ENCODE results near the gene GOLGA2. TPM values are rescaled to one million over a fixed set of nuclear protein-coding genes. Genes with fewer than 3 reads are reported as not detected.
A peak's percentile ranks its signal among the peaks of the same experiment; 100 is the strongest.
"Not testable (repeated sequence)": the region's sequence is repeated elsewhere in the genome, so short reads cannot be mapped to it uniquely, and the experiment has no call there.

The GOLGA2 gene
- total RNA-seq, 1 experiment from 2014 or later = 60.5 TPM

- TF ChIP-seq EZH2 (IDR thresholded peaks at IDR 0.05; ENCODE audit: low read length, unreplicated experiment) (no peak), EZH2phosphoT487 (IDR thresholded peaks at IDR 0.05; ENCODE audit: borderline replicate concordance, low read length) (no peak), CTCF (conservative IDR thresholded peaks at IDR 0.05; ENCODE audit: low read depth, low read length) (no peak)
- H4K20me1 ChIP-seq (ENCODE audit: low read length) = no peaks in the 10 kb centered on the region
- 0 out of 2 replicates have a peak, but pooled peaks cover 1% of the 10 kb centered on the region for H3K4me1 ChIP-seq (ENCODE audit: insufficient read depth, low read length)
- no peaks in the 10 kb centered on the region for H3K36me3 ChIP-seq (ENCODE audit: low read depth, low read length)
- BruUV-seq (replicated peaks) = no TSS peak
- peak; percentile 11 for DNase-seq
- no peaks in the 10 kb centered on the region for H3K9me2 ChIP-seq (replicated peaks; ENCODE audit: low read length)
- H3K4me2 ChIP-seq (ENCODE audit: low read length) = no peak overlapping the region
- H3K27ac ChIP-seq (ENCODE audit: low read length) = no peak overlapping the region
- no peak overlapping the region for H2AFZ ChIP-seq (ENCODE audit: low read length)
- no peak overlapping the region for H3K9ac ChIP-seq (ENCODE audit: low read length)
- no peaks in the 10 kb centered on the region for H3F3A ChIP-seq (ENCODE audit: low read length, unreplicated experiment)
- CTCF ChIA-PET = interaction anchor here (0.6 kb wide), 1 partner anchor 158 kb away, joined by 3 read pairs; no protein-coding TSS in a partner anchor
- POLR2A ChIA-PET (ENCODE audit: unreplicated experiment) = no interaction called here
- no peaks in the 10 kb centered on the region for H3K27me3 ChIP-seq (ENCODE audit: low read length)
- intact Hi-C loops (cut with micrococcal nuclease) = no loop called here
- no peak overlapping the region for H3K4me3 ChIP-seq (ENCODE audit: low read length)
- peak; percentile 22; the same call in 1 of the 2 replicates for ATAC-seq
- 0 out of 2 replicates have a peak, but pooled peaks cover 2% of the 10 kb centered on the region for H3K79me2 ChIP-seq (ENCODE audit: low read length)
- no peaks in the 10 kb centered on the region for H3K9me3 ChIP-seq (ENCODE audit: low read length)
Measured at GRCh38 chr9:128282500-128282899, 6.7 kb upstream of the GOLGA2 start.

- Histone ChIP-seq H3K27ac (ENCODE audit: low read length) (no peak overlapping the region), H3K9me2 (replicated peaks; ENCODE audit: low read length) (no peaks in the 10 kb centered on the region), H3K36me3 (ENCODE audit: low read depth, low read length) (no peaks in the 10 kb centered on the region), H3K27me3 (ENCODE audit: low read length) (no peaks in the 10 kb centered on the region), H3K79me2 (ENCODE audit: low read length) (peaks cover 20% of the 10 kb centered on the region), H3K4me1 (ENCODE audit: insufficient read depth, low read length) (peaks cover 6% of the 10 kb centered on the region; the same call in 1 of the 2 replicates), H3K4me2 (ENCODE audit: low read length) (no peak overlapping the region), H4K20me1 (ENCODE audit: low read length) (no peaks in the 10 kb centered on the region), H3K9ac (ENCODE audit: low read length) (no peak overlapping the region), H3F3A (ENCODE audit: low read length, unreplicated experiment) (no peaks in the 10 kb centered on the region), H3K4me3 (ENCODE audit: low read length) (no peak overlapping the region), H2AFZ (ENCODE audit: low read length) (no peak overlapping the region), H3K9me3 (ENCODE audit: low read length) (no peaks in the 10 kb centered on the region)
- no peak for TF ChIP-seq EZH2phosphoT487 (IDR thresholded peaks at IDR 0.05; ENCODE audit: borderline replicate concordance, low read length)
- no peak for TF ChIP-seq EZH2 (IDR thresholded peaks at IDR 0.05; ENCODE audit: low read length, unreplicated experiment)
- no TSS peak for BruUV-seq (replicated peaks)
- ChIA-PET POLR2A (ENCODE audit: unreplicated experiment) (no interaction called here), CTCF (no interaction called here)
- intact Hi-C loops (cut with micrococcal nuclease) = no loop called here
- ATAC-seq (no peak), DNase-seq (no peak)
Measured at GRCh38 chr9:128280084-128280622, 4.3 kb upstream of the GOLGA2 start.

- H3K4me1 ChIP-seq (ENCODE audit: insufficient read depth, low read length) = peaks cover 11% of the 10 kb centered on the region
- H2AFZ ChIP-seq (ENCODE audit: low read length); H4K20me1 ChIP-seq (ENCODE audit: low read length); ATAC-seq; H3K36me3 ChIP-seq (ENCODE audit: low read depth, low read length); BruUV-seq (replicated peaks); POLR2A ChIA-PET (ENCODE audit: unreplicated experiment); H3K4me3 ChIP-seq (ENCODE audit: low read length); CTCF ChIA-PET; H3K9me3 ChIP-seq (ENCODE audit: low read length); H3K27ac ChIP-seq (ENCODE audit: low read length); H3F3A ChIP-seq (ENCODE audit: low read length, unreplicated experiment); H3K4me2 ChIP-seq (ENCODE audit: low read length); H3K27me3 ChIP-seq (ENCODE audit: low read length); H3K9ac ChIP-seq (ENCODE audit: low read length); H3K9me2 ChIP-seq (replicated peaks; ENCODE audit: low read length); DNase-seq: not testable (repeated sequence)
- intact Hi-C loops (cut with micrococcal nuclease) = loop anchor here (5.0 kb wide), 1 partner anchor 77 kb away; the partner anchor contains the start of gene DNM1
- H3K79me2 ChIP-seq (ENCODE audit: low read length) = peaks cover 28% of the 10 kb centered on the region
Measured at GRCh38 chr9:128279088-128280073, 3.6 kb upstream of the GOLGA2 start.

Data from PC-3 (cell line).